Mesenchymal stem cell (in vitro differentiated cells and primary cell): Measurements from ENCODE around the gene ITIH5.

Experiments
- DNase-seq: peaks from one replicate; pipeline ENCODE4 v3.0.0-alpha.2; 2013
- H2AFZ ChIP-seq: one replicate; pipeline ENCODE4 v1.6.1; 2013; ENCODE audit warnings: low read depth, mild to moderate bottlenecking, control low read depth, inconsistent platforms, low read length, moderate library complexity
- H2AK5ac ChIP-seq: 2 replicates; pipeline ENCODE4 v1.6.1; 2013; ENCODE audit warnings: low read length, moderate library complexity, mild to moderate bottlenecking, inconsistent platforms; ENCODE audit not compliant: severe bottlenecking
- H2BK120ac ChIP-seq: one replicate; pipeline ENCODE4 v1.6.1; 2013; ENCODE audit warnings: low read depth, mild to moderate bottlenecking, inconsistent platforms, low read length, moderate library complexity
- H2BK12ac ChIP-seq, 2 experiments: one replicate each; pipeline ENCODE4 v1.6.1; 2013; ENCODE audit warnings: inconsistent platforms in 2 of 2, low read length in 2 of 2, mild to moderate bottlenecking in 2 of 2, moderate library complexity in 2 of 2, control low read depth in 1 of 2
- H2BK15ac ChIP-seq: one replicate; pipeline ENCODE4 v1.6.1; 2013; ENCODE audit warnings: mild to moderate bottlenecking, low read depth, inconsistent platforms; ENCODE audit not compliant: poor library complexity, severe bottlenecking
- H2BK5ac ChIP-seq: 2 replicates; pipeline ENCODE4 v1.6.1; 2013; ENCODE audit warnings: low read depth, mild to moderate bottlenecking, low read length, control low read depth, inconsistent platforms; ENCODE audit not compliant: poor library complexity, severe bottlenecking
- H3K14ac ChIP-seq, 2 experiments: one replicate each; pipeline ENCODE4 v1.6.1; 2013; ENCODE audit warnings: inconsistent platforms in 2 of 2, low read length in 2 of 2, control low read depth in 1 of 2, mild to moderate bottlenecking in 1 of 2, moderate library complexity in 1 of 2
- H3K18ac ChIP-seq, 2 experiments: one replicate each; pipeline ENCODE4 v1.6.1; 2013; ENCODE audit warnings: inconsistent platforms in 2 of 2, low read length in 2 of 2, control low read depth in 1 of 2, low read depth in 1 of 2, mild to moderate bottlenecking in 1 of 2
- H3K23ac ChIP-seq, 2 experiments: one replicate each; pipeline ENCODE4 v1.6.1; 2013; ENCODE audit warnings: inconsistent platforms in 2 of 2, low read length in 2 of 2, mild to moderate bottlenecking in 2 of 2, moderate library complexity in 2 of 2, control low read depth in 1 of 2
- H3K27ac ChIP-seq: 2 replicates; pipeline ENCODE4 v1.5.1; 2013; ENCODE audit warnings: mild to moderate bottlenecking, moderate library complexity, low read length, control low read depth, inconsistent platforms; ENCODE audit not compliant: poor library complexity, severe bottlenecking
- H3K27me3 ChIP-seq, 2 experiments: 2 replicates each; pipeline versions ENCODE4 v1.6.1 to v1.7.0; 2013; ENCODE audit warnings: low read length in 2 of 2, mild to moderate bottlenecking in 2 of 2, moderate library complexity in 2 of 2, control low read depth in 1 of 2, inconsistent platforms in 1 of 2; ENCODE audit not compliant: control insufficient read depth in 1 of 2, insufficient read depth in 1 of 2
- H3K36me3 ChIP-seq, 2 experiments: 2 replicates each; pipeline versions ENCODE4 v1.6.1 to v1.7.0; 2013; ENCODE audit warnings: low read length in 2 of 2, control low read depth in 1 of 2, inconsistent platforms in 1 of 2, low read depth in 1 of 2, mild to moderate bottlenecking in 1 of 2; ENCODE audit not compliant: insufficient read depth in 2 of 2, control insufficient read depth in 1 of 2
- H3K4ac ChIP-seq, 2 experiments: one replicate each; pipeline ENCODE4 v1.6.1; 2013; ENCODE audit warnings: inconsistent platforms in 2 of 2, low read length in 2 of 2, mild to moderate bottlenecking in 2 of 2, moderate library complexity in 2 of 2, control low read depth in 1 of 2, low read depth in 1 of 2
- H3K4me1 ChIP-seq: 2 replicates; pipeline ENCODE4 v1.6.1; 2013; ENCODE audit warnings: low read depth, low read length, control low read depth; ENCODE audit not compliant: control insufficient read depth, insufficient read depth
- H3K4me2 ChIP-seq: 2 replicates; pipeline ENCODE4 v1.6.1; 2013; ENCODE audit warnings: low read length, mild to moderate bottlenecking, inconsistent platforms; ENCODE audit not compliant: poor library complexity, severe bottlenecking
- H3K4me3 ChIP-seq, 2 experiments: 2 replicates each; pipeline versions ENCODE4 v1.5.1 to v1.7.0; 2013; ENCODE audit warnings: low read length in 2 of 2, mild to moderate bottlenecking in 2 of 2, control low read depth in 1 of 2, low read depth in 1 of 2; ENCODE audit not compliant: insufficient read depth in 1 of 2
- H3K79me1 ChIP-seq: replicated peaks from 2 replicates; pipeline ENCODE4 v1.6.1; 2013; ENCODE audit warnings: mild to moderate bottlenecking, control low read depth, low read length, inconsistent platforms; ENCODE audit not compliant: poor library complexity, severe bottlenecking
- H3K9ac ChIP-seq: 2 replicates; pipeline ENCODE4 v1.7.0; 2013; ENCODE audit warnings: mild to moderate bottlenecking, low read length, moderate library complexity
- H3K9me3 ChIP-seq: 2 replicates; pipeline ENCODE4 v1.7.0; 2013; ENCODE audit warnings: mild to moderate bottlenecking, low read length; ENCODE audit not compliant: control insufficient read depth
- H4K8ac ChIP-seq: one replicate; pipeline ENCODE4 v1.6.1; 2013; ENCODE audit warnings: inconsistent platforms, mild to moderate bottlenecking, low read length, moderate library complexity
- H4K91ac ChIP-seq: one replicate; pipeline ENCODE4 v1.6.1; 2013; ENCODE audit warnings: mild to moderate bottlenecking, low read length, inconsistent platforms
- WGBS: methylation state at CpG from one replicate; pipeline ENCODE4 v1.1.7; 2013; ENCODE audit warnings: mixed read lengths; 5-methylcytosine and 5-hydroxymethylcytosine counted together

Gene ITIH5

DNA sequence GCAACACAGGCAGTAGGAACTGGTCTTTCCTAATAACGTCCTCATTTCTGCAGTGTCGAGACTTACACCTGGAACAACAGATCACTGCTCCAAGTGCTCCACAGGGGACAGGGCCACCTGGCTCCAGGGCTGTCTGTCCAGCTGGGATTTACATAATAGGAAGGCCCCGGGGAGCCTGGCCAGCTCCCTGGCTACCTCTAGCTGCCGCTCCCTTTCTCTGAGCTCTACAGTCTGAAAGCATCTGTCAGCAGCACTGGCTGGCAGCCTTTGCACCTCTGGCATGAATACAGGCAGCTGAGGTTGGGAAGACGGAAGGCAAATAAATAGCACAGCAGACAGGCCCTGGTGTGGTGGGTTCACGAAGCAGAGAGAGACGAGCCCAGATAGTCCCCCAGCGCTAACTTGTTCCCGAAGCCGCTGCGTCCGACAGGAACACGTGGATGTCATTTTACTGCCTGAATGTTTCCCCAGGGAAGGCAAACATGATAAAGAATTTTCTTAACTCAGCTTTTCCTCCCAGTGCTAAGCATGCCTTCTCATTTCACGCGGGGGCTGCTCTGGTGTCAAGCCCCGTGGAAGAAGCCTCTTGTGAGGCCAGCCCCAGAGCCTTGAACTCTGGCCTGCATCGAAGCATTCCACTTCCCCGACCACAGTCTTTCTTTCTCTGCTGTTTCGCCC lies 105.4 kb downstream of the ITIH5 start:
- Histone ChIP-seq H3K9me3 (no peaks in the 10 kb centered on the region), H3K9ac (peak overlapping the region; percentile 37), H2BK5ac (no peak overlapping the region), H3K18ac (no peak overlapping the region), H4K8ac (peak overlapping the region; percentile 24), H3K4me2 (no peak overlapping the region), H3K36me3 (no peaks in the 10 kb centered on the region), H3K79me1 (no peaks in the 10 kb centered on the region), H2AK5ac (no peak overlapping the region), H4K91ac (no peak overlapping the region), H2BK15ac (no peak overlapping the region), H3K4me1 (no peaks in the 10 kb centered on the region), H3K23ac (no peak overlapping the region), H3K27me3 (peaks cover 4 to 51% of the 10 kb centered on the region in 2 experiments), H2BK120ac (no peak overlapping the region), H3K4me3 (peak overlapping the region in 1 of 2 experiments; percentile 65), H3K4ac (no peak overlapping the region), H2AFZ (no peak overlapping the region), H3K14ac (no peak overlapping the region), H3K27ac (no peak overlapping the region), H2BK12ac (no peak overlapping the region)
- no peak for DNase-seq
- 21% methylated on average over 19 of the region's 19 CpGs for WGBS

DNA sequence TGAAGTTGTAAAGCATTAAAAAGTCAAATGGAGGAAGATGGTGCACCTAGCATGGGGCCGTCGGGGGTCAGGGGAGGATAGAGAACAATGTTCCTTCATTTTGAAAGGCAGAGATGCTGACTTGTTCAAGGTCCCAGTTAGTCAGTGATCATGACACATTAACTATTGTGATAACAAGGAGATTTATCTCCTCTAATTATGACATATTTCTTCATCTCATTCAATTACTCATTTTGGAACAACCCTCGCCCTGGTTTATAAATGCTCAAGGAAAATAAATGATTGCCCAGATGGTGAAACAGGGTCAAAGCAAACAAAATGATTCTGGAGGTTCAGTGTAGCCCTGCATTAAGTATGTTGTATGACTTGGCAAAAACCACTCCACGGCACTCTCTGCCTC lies 106.2 kb downstream of the ITIH5 start:
- no peak overlapping the region for H2BK120ac ChIP-seq
- 75% methylated on average over 2 of the region's 4 CpGs for WGBS
- no peak overlapping the region for H4K91ac ChIP-seq

DNA sequence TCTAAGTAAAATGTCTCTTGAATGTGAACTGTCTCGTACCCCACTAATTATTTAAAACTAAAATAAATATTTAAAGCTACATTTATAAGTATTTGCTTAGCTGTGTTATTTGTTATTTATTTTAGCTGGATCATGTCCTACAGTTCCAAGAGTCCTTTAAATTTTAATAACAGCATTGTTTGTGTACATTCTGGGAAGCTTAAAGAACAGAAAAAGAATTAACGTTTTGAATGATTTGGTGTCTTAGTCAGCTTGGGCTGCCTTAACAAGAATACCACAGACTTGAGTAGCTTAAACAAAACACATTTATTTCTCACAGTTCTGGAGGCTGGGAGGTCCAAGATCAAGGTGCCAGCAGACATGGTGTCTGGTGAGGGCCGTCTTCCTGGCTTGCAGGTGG lies 107.4 kb downstream of the ITIH5 start:
- Histone ChIP-seq H3K4me3 (no peak overlapping the region), H3K27ac (no peak overlapping the region), H2AFZ (no peak overlapping the region), H3K9me3 (no peaks in the 10 kb centered on the region), H4K8ac (no peak overlapping the region), H3K36me3 (no peaks in the 10 kb centered on the region), H2BK120ac (no peak overlapping the region), H3K4ac (no peak overlapping the region), H2AK5ac (no peak overlapping the region), H3K4me1 (no peaks in the 10 kb centered on the region), H3K79me1 (no peaks in the 10 kb centered on the region), H3K14ac (no peak overlapping the region), H3K18ac (no peak overlapping the region), H3K23ac (no peak overlapping the region), H3K9ac (no peak overlapping the region), H2BK5ac (no peak overlapping the region), H2BK15ac (no peak overlapping the region), H3K27me3 (peaks cover 4 to 57% of the 10 kb centered on the region in 2 experiments), H3K4me2 (no peak overlapping the region), H2BK12ac (no peak overlapping the region), H4K91ac (no peak overlapping the region)
- no peak for DNase-seq
- 36% methylated on average over 1 of the region's 3 CpGs for WGBS

More for the DNA sequence above, 106.2 kb downstream of the ITIH5 start:
- Histone ChIP-seq H2AK5ac (no peak overlapping the region), H2BK5ac (no peak overlapping the region), H3K9ac (peak overlapping the region; percentile 37), H3K79me1 (no peaks in the 10 kb centered on the region), H3K4me1 (no peaks in the 10 kb centered on the region), H3K27ac (no peak overlapping the region), H2BK15ac (no peak overlapping the region), H3K4me2 (no peak overlapping the region), H3K36me3 (no peaks in the 10 kb centered on the region), H4K8ac (no peak overlapping the region), H3K18ac (no peak overlapping the region), H2AFZ (no peak overlapping the region), H2BK12ac (no peak overlapping the region), H3K4ac (no peak overlapping the region), H3K23ac (no peak overlapping the region), H3K9me3 (no peaks in the 10 kb centered on the region), H3K14ac (no peak overlapping the region), H3K4me3 (peak overlapping the region in 1 of 2 experiments; percentile 65), H3K27me3 (peaks cover 4 to 54% of the 10 kb centered on the region in 2 experiments)
- no peak for DNase-seq

DNA sequence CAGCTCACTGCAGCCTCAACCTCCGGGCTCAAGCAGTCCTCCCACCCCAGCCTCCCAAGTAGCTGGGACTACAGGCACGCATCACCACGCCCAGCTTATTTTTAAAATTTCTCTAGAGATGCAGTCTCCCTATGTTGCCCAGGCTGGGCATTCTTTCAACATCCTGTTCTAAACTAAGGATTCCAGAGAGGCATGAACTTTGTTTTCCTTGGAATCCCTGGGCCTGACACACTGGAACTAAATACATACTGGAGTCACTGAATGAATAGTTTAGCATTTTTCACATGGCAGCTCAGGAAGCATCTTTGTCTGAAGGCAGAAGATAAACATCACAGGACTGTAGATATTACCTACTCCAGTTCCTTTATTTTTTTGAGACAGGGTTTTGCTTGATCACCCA lies 108.7 kb downstream of the ITIH5 start:
- 87% methylated on average over 3 of the region's 3 CpGs for WGBS
- Histone ChIP-seq H3K23ac (no peak overlapping the region), H2AFZ (no peak overlapping the region), H2BK5ac (no peak overlapping the region), H2BK12ac (no peak overlapping the region), H3K4me3 (no peak overlapping the region), H4K91ac (no peak overlapping the region), H3K27me3 (peaks cover 4 to 55% of the 10 kb centered on the region in 2 experiments), H3K9me3 (no peaks in the 10 kb centered on the region), H3K79me1 (no peaks in the 10 kb centered on the region), H3K9ac (no peak overlapping the region), H3K14ac (no peak overlapping the region), H4K8ac (no peak overlapping the region), H3K27ac (no peak overlapping the region), H3K4me1 (no peaks in the 10 kb centered on the region), H3K36me3 (no peaks in the 10 kb centered on the region), H3K18ac (no peak overlapping the region), H2BK15ac (no peak overlapping the region), H3K4me2 (no peak overlapping the region), H3K4ac (no peak overlapping the region), H2AK5ac (no peak overlapping the region), H2BK120ac (no peak overlapping the region)
- DNase-seq: no peak
